Activated T-helper 2 cell treated with anti-CD3 and anti-CD28 coated beads, Interferon-gamma antibody, Interleukin-2, Interleukin-4, amounts not matched to agents 10 μg/mL and 5 μg/mL and 100 μg/mL, durations not matched to agents 14 hours and 24 hours and 36 hours (primary cell): ENCODE data around the gene GIPC1. TPM values are rescaled to one million over a fixed set of nuclear protein-coding genes. Genes with fewer than 3 reads are reported as not detected.
"Not testable (repeated sequence)": the region's sequence is repeated elsewhere in the genome, so short reads cannot be mapped to it uniquely, and the experiment has no call there.

Source experiments
- DNase-seq: peaks from one replicate; pipeline ENCODE4 v3.0.0; 2021; ENCODE audit warnings: low spot score
- H3K27ac Mint-ChIP-seq: one replicate; pipeline ENCODE4 v1.8.0; 2021; ENCODE audit warnings: mixed read lengths
- H3K27me3 Mint-ChIP-seq: one replicate; pipeline ENCODE4 v1.8.0; 2021; ENCODE audit warnings: low read depth, mixed read lengths
- H3K36me3 Mint-ChIP-seq: one replicate; pipeline ENCODE4 v1.8.0; 2021; ENCODE audit warnings: low read depth, mixed read lengths
- H3K4me1 Mint-ChIP-seq: one replicate; pipeline ENCODE4 v1.8.0; 2021; ENCODE audit warnings: low read depth, mixed read lengths
- H3K4me3 Mint-ChIP-seq: one replicate; pipeline ENCODE4 v1.8.0; 2021; ENCODE audit warnings: low read depth, mild to moderate bottlenecking, moderate library complexity, mixed read lengths
- H3K9me3 Mint-ChIP-seq: one replicate; pipeline ENCODE4 v1.8.0; 2021; ENCODE audit warnings: mixed read lengths
- intact Hi-C: fragments of 100-400 bp; cut with micrococcal nuclease; formaldehyde crosslinking; loops from one replicate; pipeline ENCODE4 v1.15.1; 2023
- total RNA-seq: library from RNA; stranded (reverse); gene quantifications from 2 replicates; pipeline ENCODE4 v1.2.3, GENCODE V29; 2022

The GIPC1 gene
- total RNA-seq, 1 donor from 2014 or later: 39.2 TPM

- peaks cover 42% of the 10 kb centered on the region for H3K36me3 Mint-ChIP-seq
- H3K9me3 Mint-ChIP-seq: no peaks in the 10 kb centered on the region
- intact Hi-C loops: loop anchor here (5.0 kb wide), 1 partner anchor 38 kb away; the partner anchor contains the start of gene PKN1
- no peak overlapping the region for H3K4me3 Mint-ChIP-seq
- DNase-seq: no peak
- H3K27me3 Mint-ChIP-seq: peaks cover 15% of the 10 kb centered on the region
- no peak overlapping the region for H3K27ac Mint-ChIP-seq
- peaks cover 6% of the 10 kb centered on the region for H3K4me1 Mint-ChIP-seq
Measured at GRCh38 chr19:14470031-14470876, 25.7 kb downstream of the GIPC1 start.

- Mint-ChIP-seq H3K4me1 (peaks cover 3% of the 10 kb centered on the region), H3K27ac (no peak overlapping the region)
Measured at GRCh38 chr19:14467816-14468215, 28.1 kb downstream of the GIPC1 start.

GRCh38 chr19:14467391-14467790 lies 28.5 kb downstream of the GIPC1 start:
- intact Hi-C loops: no loop called here
- DNase-seq: no peak
- Mint-ChIP-seq H3K9me3 (no peaks in the 10 kb centered on the region), H3K4me3 (no peak overlapping the region), H3K4me1 (peaks cover 3% of the 10 kb centered on the region), H3K36me3 (peaks cover 65% of the 10 kb centered on the region), H3K27me3 (no peaks in the 10 kb centered on the region), H3K27ac (no peak overlapping the region)

More at GRCh38 chr19:14467816-14468215, 28.1 kb downstream of the GIPC1 start:
- no peak for DNase-seq
- peaks cover 61% of the 10 kb centered on the region for H3K36me3 Mint-ChIP-seq
- no peaks in the 10 kb centered on the region for H3K9me3 Mint-ChIP-seq
- no peak overlapping the region for H3K4me3 Mint-ChIP-seq
- intact Hi-C loops: no loop called here
- H3K27me3 Mint-ChIP-seq: peaks cover 3% of the 10 kb centered on the region

GRCh38 chr19:14463747-14464146 lies 32.2 kb downstream of the GIPC1 start:
- H3K27ac Mint-ChIP-seq: no peak overlapping the region
- H3K9me3 Mint-ChIP-seq: no peaks in the 10 kb centered on the region
- intact Hi-C loops: no loop called here
- no peaks in the 10 kb centered on the region for H3K4me1 Mint-ChIP-seq
- H3K4me3 Mint-ChIP-seq: no peak overlapping the region
- H3K27me3 Mint-ChIP-seq: no peaks in the 10 kb centered on the region
- peaks cover 78% of the 10 kb centered on the region for H3K36me3 Mint-ChIP-seq
- DNase-seq: no peak

GRCh38 chr19:14462401-14462800 lies 33.5 kb downstream of the GIPC1 start:
- H3K27ac Mint-ChIP-seq, DNase-seq, intact Hi-C loops, H3K4me3 Mint-ChIP-seq, H3K9me3 Mint-ChIP-seq, H3K27me3 Mint-ChIP-seq, H3K4me1 Mint-ChIP-seq: not testable (repeated sequence)
- peaks cover 81% of the 10 kb centered on the region for H3K36me3 Mint-ChIP-seq

- Mint-ChIP-seq H3K27me3 (no peaks in the 10 kb centered on the region), H3K4me1 (no peaks in the 10 kb centered on the region), H3K27ac (no peak overlapping the region), H3K4me3 (no peak overlapping the region), H3K36me3 (peaks cover 71% of the 10 kb centered on the region), H3K9me3 (no peaks in the 10 kb centered on the region)
- DNase-seq: no peak
- intact Hi-C loops: no loop called here
Measured at GRCh38 chr19:14460935-14461334, 35.0 kb downstream of the GIPC1 start.

GRCh38 chr19:14459703-14460102 lies 36.2 kb downstream of the GIPC1 start:
- DNase-seq: no peak
- no peaks in the 10 kb centered on the region for H3K27me3 Mint-ChIP-seq
- H3K27ac Mint-ChIP-seq: no peak overlapping the region
- intact Hi-C loops: no loop called here
- peaks cover 70% of the 10 kb centered on the region for H3K36me3 Mint-ChIP-seq
- H3K9me3 Mint-ChIP-seq: no peaks in the 10 kb centered on the region
- no peak overlapping the region for H3K4me3 Mint-ChIP-seq
- H3K4me1 Mint-ChIP-seq: no peaks in the 10 kb centered on the region

- H3K27ac Mint-ChIP-seq, DNase-seq, H3K9me3 Mint-ChIP-seq, intact Hi-C loops, H3K27me3 Mint-ChIP-seq, H3K4me1 Mint-ChIP-seq, H3K4me3 Mint-ChIP-seq: not testable (repeated sequence)
- H3K36me3 Mint-ChIP-seq: peaks cover 62% of the 10 kb centered on the region
Measured at GRCh38 chr19:14452303-14452702, 43.6 kb downstream of the GIPC1 start.

GRCh38 chr19:14450876-14451275 lies 45.1 kb downstream of the GIPC1 start:
- H3K4me3 Mint-ChIP-seq: no peak overlapping the region
- no peak overlapping the region for H3K27ac Mint-ChIP-seq
- DNase-seq: no peak
- peaks cover 73% of the 10 kb centered on the region for H3K36me3 Mint-ChIP-seq
- H3K9me3 Mint-ChIP-seq: no peaks in the 10 kb centered on the region
- H3K27me3 Mint-ChIP-seq: no peaks in the 10 kb centered on the region
- peaks cover 2% of the 10 kb centered on the region for H3K4me1 Mint-ChIP-seq
- intact Hi-C loops: no loop called here

GRCh38 chr19:14450168-14450874 lies 45.6 kb downstream of the GIPC1 start:
- H3K4me1 Mint-ChIP-seq: peaks cover 2% of the 10 kb centered on the region
- peaks cover 70% of the 10 kb centered on the region for H3K36me3 Mint-ChIP-seq
- no peak overlapping the region for H3K4me3 Mint-ChIP-seq
- intact Hi-C loops: no loop called here
- no peak overlapping the region for H3K27ac Mint-ChIP-seq
- peak; percentile 68 for DNase-seq
- H3K27me3 Mint-ChIP-seq: no peaks in the 10 kb centered on the region
- no peaks in the 10 kb centered on the region for H3K9me3 Mint-ChIP-seq

- intact Hi-C loops: no loop called here
- Mint-ChIP-seq H3K27ac (no peak overlapping the region), H3K4me3 (no peak overlapping the region)
Measured at GRCh38 chr19:14449321-14449720, 46.6 kb downstream of the GIPC1 start.

GRCh38 chr19:14446336-14447036 lies 49.4 kb downstream of the GIPC1 start:
- Mint-ChIP-seq H3K36me3 (peaks cover 74% of the 10 kb centered on the region), H3K4me1 (peaks cover 4% of the 10 kb centered on the region), H3K4me3 (no peak overlapping the region), H3K27me3 (no peaks in the 10 kb centered on the region), H3K9me3 (no peaks in the 10 kb centered on the region), H3K27ac (no peak overlapping the region)
- no peak for DNase-seq
- intact Hi-C loops: no loop called here

More at GRCh38 chr19:14449321-14449720, 46.6 kb downstream of the GIPC1 start:
- Mint-ChIP-seq H3K9me3 (no peaks in the 10 kb centered on the region), H3K4me1 (peaks cover 4% of the 10 kb centered on the region), H3K27me3 (no peaks in the 10 kb centered on the region), H3K36me3 (peaks cover 70% of the 10 kb centered on the region)
- no peak for DNase-seq
